Neural crest cell (in vitro differentiated cells): ENCODE measurements around the gene PLEKHB2. TPM values are rescaled to one million over a fixed set of nuclear protein-coding genes. Genes with fewer than 3 reads are reported as not detected.

Experiments used
- DNase-seq: peaks from one replicate; pipeline ENCODE4 v3.0.0; 2021; ENCODE audit warnings: low read depth, mixed read lengths, low spot score
- H3K27ac Mint-ChIP-seq: one replicate; pipeline ENCODE4 v1.8.0; 2021; ENCODE audit warnings: mild to moderate bottlenecking, mixed read lengths; ENCODE audit not compliant: unreplicated experiment
- H3K27me3 Mint-ChIP-seq: 2 replicates; pipeline ENCODE4 v1.8.0; 2021; ENCODE audit warnings: low read depth, mild to moderate bottlenecking, mixed read lengths
- H3K36me3 Mint-ChIP-seq: 2 replicates; pipeline ENCODE4 v1.8.0; 2021; ENCODE audit warnings: low read depth, mild to moderate bottlenecking, mixed read lengths
- H3K4me1 Mint-ChIP-seq: 2 replicates; pipeline ENCODE4 v1.8.0; 2021; ENCODE audit warnings: mixed read lengths
- H3K4me3 Mint-ChIP-seq: one replicate; pipeline ENCODE4 v1.8.0; 2021; ENCODE audit warnings: mild to moderate bottlenecking, mixed read lengths
- H3K9me3 Mint-ChIP-seq: 2 replicates; pipeline ENCODE4 v1.8.0; 2021; ENCODE audit warnings: mixed read lengths
- CTCF ChIP-seq: fragments of 200-600 bp; sonication (generic); conservative IDR thresholded peaks from 2 replicates; pipeline ENCODE4 v1.5.0; 2021; ENCODE audit warnings: antibody characterized with exemption, mild to moderate bottlenecking
- total RNA-seq: library from RNA; stranded (reverse); gene quantifications from 2 replicates; pipeline ENCODE4 v1.2.1, GENCODE V29; 2021

PLEKHB2 gene
- total RNA-seq, 1 donor from 2014 or later: 44.9 TPM

DNA sequence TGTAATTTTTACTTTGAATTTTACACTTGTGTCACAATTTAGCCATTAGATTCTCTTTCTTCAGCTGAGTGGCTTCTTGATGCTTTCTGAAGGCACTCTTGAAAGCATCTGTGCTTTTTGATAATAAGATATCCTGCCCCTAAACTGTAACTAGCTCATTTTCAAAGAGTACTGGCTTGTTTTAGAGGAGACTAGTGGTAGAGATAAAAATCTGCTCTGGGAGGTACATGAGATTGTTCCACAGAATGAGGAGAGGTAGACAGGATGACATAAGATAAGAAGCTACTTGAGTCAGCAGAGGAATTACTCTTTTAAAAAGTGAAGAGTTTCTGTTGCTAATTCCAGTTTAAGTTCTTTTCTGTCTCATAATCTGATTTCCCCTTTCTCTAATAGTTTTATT lies 10.6 kb downstream of the PLEKHB2 start:
- H3K4me3 Mint-ChIP-seq: no peak overlapping the region
- TF ChIP-seq CTCF: no peak
- no peaks in the 10 kb centered on the region for H3K9me3 Mint-ChIP-seq
- peaks cover 25% of the 10 kb centered on the region for H3K4me1 Mint-ChIP-seq
- H3K27me3 Mint-ChIP-seq: no peaks in the 10 kb centered on the region
- no peak for DNase-seq
- H3K36me3 Mint-ChIP-seq: peaks cover 10% of the 10 kb centered on the region
- H3K27ac Mint-ChIP-seq: no peak overlapping the region

DNA sequence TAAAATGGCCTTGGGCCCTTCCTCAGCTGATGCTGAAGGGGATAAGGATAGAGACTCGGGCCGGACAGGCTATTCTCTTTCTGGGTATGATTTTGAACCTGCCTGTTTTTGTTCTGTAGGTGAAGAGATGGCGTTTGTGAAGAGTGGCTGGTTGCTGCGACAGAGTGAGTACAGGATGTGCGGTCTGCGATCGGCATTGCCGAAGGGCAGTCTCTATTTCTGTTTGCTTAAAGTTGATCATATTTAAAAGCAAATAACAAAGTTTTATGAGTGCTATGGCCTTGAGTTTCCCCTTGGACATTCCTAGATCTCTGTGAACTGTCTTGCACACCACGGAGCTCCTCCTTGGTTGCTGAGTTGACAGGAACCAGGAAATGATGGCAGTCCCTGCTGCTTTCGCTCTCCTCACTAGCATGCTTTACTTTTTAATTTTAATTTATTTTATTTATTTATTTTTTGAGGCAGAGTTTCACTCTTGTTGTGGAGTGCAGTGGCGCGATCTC lies 15.7 kb downstream of the PLEKHB2 start:
- Mint-ChIP-seq H3K4me3 (no peak overlapping the region), H3K36me3 (peaks cover 9% of the 10 kb centered on the region), H3K9me3 (no peaks in the 10 kb centered on the region), H3K27ac (no peak overlapping the region), H3K27me3 (no peaks in the 10 kb centered on the region), H3K4me1 (peaks cover 10% of the 10 kb centered on the region)
- TF ChIP-seq CTCF: no peak
- no peak for DNase-seq

DNA sequence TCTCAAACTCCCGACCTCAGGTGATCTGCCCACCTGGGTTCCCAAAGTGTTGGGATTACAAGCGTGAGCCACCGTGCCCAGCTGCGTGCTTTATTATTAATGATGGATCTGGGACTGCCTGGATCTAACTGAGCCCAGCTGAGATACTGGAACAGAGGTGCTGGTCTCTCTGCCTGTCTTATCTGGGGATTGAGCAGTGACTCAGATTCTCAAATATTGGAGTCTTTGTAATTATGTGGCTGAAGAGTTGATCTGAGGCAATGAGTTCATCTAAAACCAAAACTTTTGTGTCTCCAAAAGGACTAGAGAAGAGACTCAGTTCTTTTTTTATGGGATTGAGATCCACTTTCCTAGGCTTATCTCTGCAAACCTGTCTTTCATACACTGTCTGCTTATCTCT lies 16.3 kb downstream of the PLEKHB2 start:
- Mint-ChIP-seq H3K27ac (no peak overlapping the region), H3K4me3 (no peak overlapping the region)

GRCh38 chr2:131122496-131122895 lies 17.4 kb downstream of the PLEKHB2 start:
- no peak for DNase-seq
- Mint-ChIP-seq H3K4me1 (peaks cover 10% of the 10 kb centered on the region), H3K36me3 (peaks cover 10% of the 10 kb centered on the region), H3K27me3 (no peaks in the 10 kb centered on the region), H3K9me3 (no peaks in the 10 kb centered on the region), H3K27ac (no peak overlapping the region), H3K4me3 (no peak overlapping the region)
- no peak for TF ChIP-seq CTCF

More for the DNA sequence above, 16.3 kb downstream of the PLEKHB2 start:
- no peak for TF ChIP-seq CTCF
- H3K27me3 Mint-ChIP-seq: no peaks in the 10 kb centered on the region
- peaks cover 10% of the 10 kb centered on the region for H3K36me3 Mint-ChIP-seq
- DNase-seq: no peak
- H3K4me1 Mint-ChIP-seq: peaks cover 10% of the 10 kb centered on the region
- no peaks in the 10 kb centered on the region for H3K9me3 Mint-ChIP-seq

GRCh38 chr2:131123192-131123591 lies 18.1 kb downstream of the PLEKHB2 start:
- Mint-ChIP-seq H3K36me3 (peaks cover 10% of the 10 kb centered on the region), H3K27me3 (no peaks in the 10 kb centered on the region), H3K4me3 (no peak overlapping the region), H3K9me3 (no peaks in the 10 kb centered on the region), H3K4me1 (peaks cover 7% of the 10 kb centered on the region), H3K27ac (no peak overlapping the region)
- DNase-seq: no peak
- TF ChIP-seq CTCF: no peak
